Bronchial smooth muscle cell (primary cell): ENCODE results near the gene NECAP2. TPM values are rescaled to one million over a fixed set of nuclear protein-coding genes. Genes with fewer than 3 reads are reported as not detected.

Experiments
- total RNA-seq: library from RNA; depleted of rRNA; stranded (reverse); fragments of >200 nt; gene quantifications from 2 replicates; pipeline ENCODE4 v1.2.1, GENCODE V29; 2014

The NECAP2 gene
- 76.6 and 106 TPM in 2 replicates for total RNA-seq

GRCh38 chr1:16440470-16441281, at the start of gene NECAP2:
NECAP2 (plus strand) TSS chr1:16440724; CDS start chr1:16440762, 38 bp downstream.

GRCh38 chr1:16436946-16437474, 3.5 kb upstream of the NECAP2 start, which contains the start of gene SPATA21:
SPATA21 (minus strand) TSS chr1:16437424; CDS start chr1:16431371, 6,053 bp downstream.

Other genes with a start within 250 kb of the NECAP2 start
- gene ARHGEF19, start 228.1 kb upstream of the NECAP2 start, total RNA-seq: 1.6 and 2.0 TPM in 2 replicates
- 10.8 and 11.5 TPM in 2 replicates for gene CPLANE2, start 203.5 kb upstream of the NECAP2 start, total RNA-seq
- gene FBXO42, start 88.2 kb upstream of the NECAP2 start, total RNA-seq: 7.6 and 8.1 TPM in 2 replicates
- gene SZRD1, start 73.5 kb upstream of the NECAP2 start, total RNA-seq: 14.6 and 17.8 TPM in 2 replicates
- not detected in 2 replicates for gene SPATA21, start 3.3 kb upstream of the NECAP2 start, total RNA-seq
- 2,114 and 10,807 TPM in 2 replicates for gene RNU1-1, start 73.6 kb downstream of the NECAP2 start, total RNA-seq
- gene NBPF1, start 172.8 kb downstream of the NECAP2 start, total RNA-seq: 31.4 and 41.0 TPM in 2 replicates
- gene RNU1-3, start 226.2 kb downstream of the NECAP2 start, total RNA-seq: 2,114 and 10,807 TPM in 2 replicates